SK-N-SH (cell line): ENCODE results near the gene PHKA1. TPM values are rescaled to one million over a fixed set of nuclear protein-coding genes. Genes with fewer than 3 reads are reported as not detected.
"Not testable (repeated sequence)": the region's sequence is repeated elsewhere in the genome, so short reads cannot be mapped to it uniquely, and the experiment has no call there.

Source experiments
- CTCF ChIA-PET: fragments of 300-600, 350-600 bp; formaldehyde crosslinking; extraction: SDS; loops from one replicate; lab custom pipeline; 2021; lab: Yijun Ruan, JAX
- POLR2A ChIA-PET: fragments of 350-600 bp; sonication (Branson Sonifier 250); formaldehyde crosslinking; extraction: SDS; loops from one replicate; lab custom pipeline; 2020; ENCODE audit warnings: antibody characterized with exemption, inconsistent platforms; lab: Yijun Ruan, JAX
- DNase-seq: peaks from one replicate; pipeline ENCODE4 v3.0.0; 2012
- H2AFZ ChIP-seq: fragments of 200-600 bp; sonication (generic); 2 replicates; pipeline ENCODE4 v1.8.1; 2016; ENCODE audit warnings: antibody characterized with exemption, mild to moderate bottlenecking, low read depth
- H3F3A ChIP-seq: fragments of 200-600 bp; sonication (generic); replicated peaks from 2 replicates; pipeline ENCODE3; 2016; ENCODE audit warnings: antibody characterized with exemption, mild to moderate bottlenecking; ENCODE audit not compliant: insufficient read depth
- H3K27ac ChIP-seq, 2 experiments: fragments of 200-500 bp in 1 of 2; fragments of 200-600 bp in 1 of 2; sonication (Bioruptor generic) in 1 of 2; sonication (generic), shearing (Covaris generic) in 1 of 2; 2 replicates each; pipeline versions ENCODE4 v1.5.1 to v1.6.1; 2014 to 2016; ENCODE audit warnings: low read depth in 2 of 2, inconsistent platforms in 1 of 2, low read length in 1 of 2, mild to moderate bottlenecking in 1 of 2, mixed read lengths in 1 of 2
- H3K27me3 ChIP-seq: fragments of 200-600 bp; sonication (generic), shearing (Covaris generic); 2 replicates; pipeline ENCODE4 v1.6.1; 2016; ENCODE audit warnings: mixed run types; ENCODE audit not compliant: insufficient read depth
- H3K36me3 ChIP-seq, 2 experiments: fragments of 200-500 bp in 1 of 2; fragments of 200-600 bp in 1 of 2; sonication (Bioruptor generic) in 1 of 2; sonication (generic) in 1 of 2; replicated peaks in 1 of 2; 2 replicates each; pipeline versions ENCODE3 to v1.5.1; 2014 to 2016; ENCODE audit warnings: low read length in 1 of 2, mild to moderate bottlenecking in 1 of 2; ENCODE audit not compliant: insufficient read depth in 2 of 2, control insufficient read depth in 1 of 2
- H3K4me1 ChIP-seq, 2 experiments: fragments of 200-500 bp in 1 of 2; fragments of 200-600 bp in 1 of 2; sonication (Bioruptor generic) in 1 of 2; sonication (generic), shearing (Covaris generic) in 1 of 2; 2 replicates each; pipeline versions ENCODE4 v1.5.1 to v1.6.1; 2014 to 2016; ENCODE audit warnings: low read depth in 1 of 2, low read length in 1 of 2, mixed run types in 1 of 2; ENCODE audit not compliant: insufficient read depth in 2 of 2, control insufficient read depth in 1 of 2
- H3K4me2 ChIP-seq: fragments of 200-600 bp; sonication (generic), shearing (Covaris generic); 2 replicates; pipeline ENCODE4 v1.6.1; 2017; ENCODE audit warnings: mixed run types
- H3K4me3 ChIP-seq, 2 experiments: fragments of 200-500 bp in 1 of 2; fragments of 200-600 bp in 1 of 2; sonication (Bioruptor generic) in 1 of 2; sonication (generic), shearing (Covaris generic) in 1 of 2; 2 replicates each; pipeline versions ENCODE4 v1.5.1 to v1.8.1; 2014 to 2016; ENCODE audit warnings: low read depth in 2 of 2, inconsistent platforms in 1 of 2, low read length in 1 of 2, mild to moderate bottlenecking in 1 of 2, mixed read lengths in 1 of 2, moderate library complexity in 1 of 2
- H3K79me2 ChIP-seq: fragments of 200-600 bp; sonication (generic); 2 replicates; pipeline ENCODE4 v1.8.1; 2017; ENCODE audit warnings: mild to moderate bottlenecking; ENCODE audit not compliant: insufficient read depth
- H3K9ac ChIP-seq: fragments of 200-600 bp; sonication (generic); 2 replicates; pipeline ENCODE4 v1.6.1; 2017; ENCODE audit warnings: mixed run types
- H3K9me2 ChIP-seq: fragments of 200-600 bp; sonication (generic); 2 replicates; pipeline ENCODE4 v1.6.1; 2017; ENCODE audit warnings: mixed run types
- H3K9me3 ChIP-seq: fragments of 200-600 bp; sonication (generic); 2 replicates; pipeline ENCODE4 v1.6.1; 2017; ENCODE audit warnings: mixed run types, mild to moderate bottlenecking, moderate library complexity
- H4K20me1 ChIP-seq: fragments of 200-600 bp; sonication (generic); 2 replicates; pipeline ENCODE4 v1.6.1; 2017; ENCODE audit warnings: mild to moderate bottlenecking, mixed run types; ENCODE audit not compliant: insufficient read depth
- FOSL2 ChIP-seq: IDR thresholded peaks from 2 replicates; pipeline ENCODE4 v1.4.0; 2012; ENCODE audit warnings: low read depth, mild to moderate bottlenecking, moderate library complexity, borderline replicate concordance
- FOXJ3 ChIP-seq: sonication (generic); formaldehyde crosslinking; IDR thresholded peaks from 2 replicates; pipeline ENCODE4 v1.5.1; 2020; ENCODE audit warnings: mild to moderate bottlenecking, missing genetic modification reagents
- FOXM1 ChIP-seq: IDR thresholded peaks from 2 replicates; pipeline ENCODE4 v1.4.0; 2012; ENCODE audit warnings: low read depth, mild to moderate bottlenecking
- JUND ChIP-seq: IDR thresholded peaks from 2 replicates; pipeline ENCODE4 v1.4.0; 2012
- MEF2A ChIP-seq: IDR thresholded peaks from 2 replicates; pipeline ENCODE4 v1.4.0; 2012; ENCODE audit warnings: low read depth, borderline replicate concordance
- NFIC ChIP-seq: IDR thresholded peaks from 2 replicates; pipeline ENCODE4 v1.4.0; 2012; ENCODE audit warnings: borderline replicate concordance
- NRF1 ChIP-seq: IDR thresholded peaks from 2 replicates; pipeline ENCODE4 v1.6.1; 2012; ENCODE audit warnings: low read depth, mild to moderate bottlenecking, low read length
- RXRA ChIP-seq: IDR thresholded peaks from 2 replicates; pipeline ENCODE4 v1.4.0; 2012; ENCODE audit warnings: low read depth, mild to moderate bottlenecking, borderline replicate concordance
- WGBS: methylation state at CpG from one replicate; pipeline ENCODE4 v1.1.6; 2017; ENCODE audit warnings: low lambda C conversion rate; 5-methylcytosine and 5-hydroxymethylcytosine counted together
- polyA plus RNA-seq, 3 experiments: library from polyadenylated mRNA; depleted of rRNA; stranded (reverse); fragments of >200 nt; gene quantifications; 2 replicates each; pipeline ENCODE4 v1.2.3, GENCODE V29; 2012
- TF ChIP-seq, protein P1 (sequence below): IDR thresholded peaks from 2 replicates; pipeline ENCODE4 v1.4.0; 2012; ENCODE audit warnings: low read depth
- TF ChIP-seq, protein P2 (sequence below): fragments of 150-350 bp; IDR thresholded peaks from 2 replicates; pipeline ENCODE4 v1.6.1; 2016; ENCODE audit warnings: mild to moderate bottlenecking, low read depth, low read length
- TF ChIP-seq, protein P3 (sequence below): IDR thresholded peaks from 2 replicates; pipeline ENCODE4; 2012

Gene PHKA1
- polyA plus RNA-seq, 1 of the 3 experiments (the other 2 are of a cell fraction) = 4.8 TPM

DNA sequence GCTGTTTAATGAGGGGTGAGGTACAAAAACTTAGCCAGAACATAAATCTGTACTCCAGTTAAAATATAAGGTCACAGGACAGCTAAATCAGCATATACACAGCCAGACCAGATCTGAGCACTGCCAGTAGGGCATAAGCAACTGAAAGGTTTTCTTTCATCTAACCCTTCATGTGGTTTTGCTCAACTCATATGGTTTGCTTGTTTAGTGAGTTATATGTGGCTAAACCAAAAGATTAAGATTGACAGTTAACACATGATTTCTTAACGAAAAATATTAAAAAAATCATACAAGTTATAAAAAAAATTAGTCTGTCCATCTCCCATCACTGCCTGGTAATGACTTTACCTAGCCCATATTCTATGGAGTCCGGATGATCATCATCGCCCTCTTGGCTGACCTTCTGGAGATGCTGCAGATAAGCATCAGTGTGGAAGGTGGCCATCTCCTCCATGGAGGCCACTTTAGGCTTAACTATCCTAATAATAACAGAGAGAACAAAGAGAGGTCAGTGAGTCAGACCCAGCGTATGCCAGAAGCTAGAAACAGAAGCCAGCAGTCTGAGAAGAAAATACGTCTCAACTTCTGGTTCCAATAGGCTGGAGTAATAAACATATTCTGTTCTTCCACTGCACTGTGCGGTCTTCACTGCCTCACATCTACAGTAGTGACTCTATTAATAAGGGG lies 145.6 kb downstream of the PHKA1 start:
- H3K79me2 ChIP-seq = peaks cover 15% of the 10 kb centered on the region
- CTCF ChIA-PET = no interaction called here
- no peak overlapping the region for H3K9ac ChIP-seq
- no peaks in the 10 kb centered on the region for H3K9me2 ChIP-seq
- peaks cover 45 to 55% of the 10 kb centered on the region in 2 experiments for H3K36me3 ChIP-seq
- H3K27ac ChIP-seq = no peak overlapping the region
- TF ChIP-seq MEF2A (peak; percentile 14; the same call in 1 of the 2 replicates), JUND (no peak), NRF1 (no peak), RXRA (peak; percentile 71; the same call in 1 of the 2 replicates), FOXM1 (no peak), FOXJ3 (CRISPR knock-in tag) (no peak), NFIC (peak; percentile 80), FOSL2 (no peak)
- TF ChIP-seq, protein P1, sequence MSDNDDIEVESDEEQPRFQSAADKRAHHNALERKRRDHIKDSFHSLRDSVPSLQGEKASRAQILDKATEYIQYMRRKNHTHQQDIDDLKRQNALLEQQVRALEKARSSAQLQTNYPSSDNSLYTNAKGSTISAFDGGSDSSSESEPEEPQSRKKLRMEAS = no peak
- TF ChIP-seq, protein P2, sequence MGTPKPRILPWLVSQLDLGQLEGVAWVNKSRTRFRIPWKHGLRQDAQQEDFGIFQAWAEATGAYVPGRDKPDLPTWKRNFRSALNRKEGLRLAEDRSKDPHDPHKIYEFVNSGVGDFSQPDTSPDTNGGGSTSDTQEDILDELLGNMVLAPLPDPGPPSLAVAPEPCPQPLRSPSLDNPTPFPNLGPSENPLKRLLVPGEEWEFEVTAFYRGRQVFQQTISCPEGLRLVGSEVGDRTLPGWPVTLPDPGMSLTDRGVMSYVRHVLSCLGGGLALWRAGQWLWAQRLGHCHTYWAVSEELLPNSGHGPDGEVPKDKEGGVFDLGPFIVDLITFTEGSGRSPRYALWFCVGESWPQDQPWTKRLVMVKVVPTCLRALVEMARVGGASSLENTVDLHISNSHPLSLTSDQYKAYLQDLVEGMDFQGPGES = no peak
- H3K4me2 ChIP-seq = no peak overlapping the region
- H4K20me1 ChIP-seq = peaks cover 11% of the 10 kb centered on the region
- POLR2A ChIA-PET = no interaction called here
- no peaks in the 10 kb centered on the region for H3K27me3 ChIP-seq
- H3K4me1 ChIP-seq = no peaks in the 10 kb centered on the region; a peak in 1 of 4 replicates
- H3K9me3 ChIP-seq = no peaks in the 10 kb centered on the region
- DNase-seq = no peak
- no peak overlapping the region for H3K4me3 ChIP-seq
- no peaks in the 10 kb centered on the region for H3F3A ChIP-seq
- 82% methylated on average over 6 of the region's 6 CpGs for WGBS
- H2AFZ ChIP-seq = no peak overlapping the region

DNA sequence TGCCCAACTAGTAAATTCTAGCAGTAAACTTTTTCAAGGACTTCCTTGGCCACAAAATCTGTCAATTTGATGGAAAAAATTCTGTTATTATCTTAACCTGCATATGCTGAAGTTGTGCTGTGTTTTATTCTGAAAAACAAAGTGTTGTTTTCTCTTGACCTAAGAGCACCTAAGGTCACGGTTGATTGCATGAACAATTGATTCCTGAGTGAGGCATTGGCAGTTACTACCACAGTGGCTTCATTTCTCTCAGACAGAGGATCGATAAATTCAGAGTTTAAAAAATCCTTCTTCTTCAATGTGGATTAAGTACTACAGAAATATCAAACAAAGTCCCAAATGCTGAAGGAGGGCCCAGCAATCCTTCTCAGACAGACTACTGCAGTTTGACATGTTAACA lies 147.7 kb downstream of the PHKA1 start:
- H3K4me2 ChIP-seq = no peak overlapping the region
- H3K9me3 ChIP-seq = no peaks in the 10 kb centered on the region
- H3K4me3 ChIP-seq = no peak overlapping the region
- POLR2A ChIA-PET = no interaction called here
- no peaks in the 10 kb centered on the region for H3F3A ChIP-seq
- H3K4me1 ChIP-seq = no peaks in the 10 kb centered on the region
- H3K36me3 ChIP-seq = peaks cover 55 to 56% of the 10 kb centered on the region in 2 experiments
- H2AFZ ChIP-seq = no peak overlapping the region
- TF ChIP-seq, protein P3, sequence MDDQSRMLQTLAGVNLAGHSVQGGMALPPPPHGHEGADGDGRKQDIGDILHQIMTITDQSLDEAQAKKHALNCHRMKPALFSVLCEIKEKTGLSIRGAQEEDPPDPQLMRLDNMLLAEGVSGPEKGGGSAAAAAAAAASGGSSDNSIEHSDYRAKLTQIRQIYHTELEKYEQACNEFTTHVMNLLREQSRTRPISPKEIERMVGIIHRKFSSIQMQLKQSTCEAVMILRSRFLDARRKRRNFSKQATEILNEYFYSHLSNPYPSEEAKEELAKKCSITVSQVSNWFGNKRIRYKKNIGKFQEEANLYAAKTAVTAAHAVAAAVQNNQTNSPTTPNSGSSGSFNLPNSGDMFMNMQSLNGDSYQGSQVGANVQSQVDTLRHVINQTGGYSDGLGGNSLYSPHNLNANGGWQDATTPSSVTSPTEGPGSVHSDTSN = no peak
- peaks cover 6% of the 10 kb centered on the region for H3K79me2 ChIP-seq
- H3K27ac ChIP-seq = no peak overlapping the region
- WGBS = 87% methylated on average over 2 of the region's 2 CpGs
- H3K9me2 ChIP-seq = no peaks in the 10 kb centered on the region
- DNase-seq = no peak
- H3K9ac ChIP-seq = no peak overlapping the region
- no peaks in the 10 kb centered on the region for H3K27me3 ChIP-seq
- CTCF ChIA-PET = no interaction called here
- H4K20me1 ChIP-seq = peaks cover 14% of the 10 kb centered on the region

- H3K27ac ChIP-seq, H4K20me1 ChIP-seq, H3K9ac ChIP-seq, H3K9me2 ChIP-seq, H3K4me2 ChIP-seq, POLR2A ChIA-PET, CTCF ChIA-PET, H3K9me3 ChIP-seq, H3K4me1 ChIP-seq, DNase-seq, H3K27me3 ChIP-seq, H2AFZ ChIP-seq, H3F3A ChIP-seq, H3K4me3 ChIP-seq: not testable (repeated sequence)
- Histone ChIP-seq H3K79me2 (peaks cover 18% of the 10 kb centered on the region), H3K36me3 (peaks cover 6 to 28% of the 10 kb centered on the region in 2 experiments)
- WGBS = 100% methylated on average over 6 of the region's 28 CpGs
These were observed 154.5 kb downstream of the PHKA1 start for GRCh38 chrX:72559655-72560054.
